Mesendoderm (in vitro differentiated cells): ENCODE results near the gene GID8.

Source experiments
- DNase-seq: peaks from one replicate; pipeline ENCODE4 v3.0.0; 2013
- H2AK5ac ChIP-seq: 2 replicates; pipeline ENCODE4 v1.6.1; 2013; ENCODE audit warnings: low read length, inconsistent platforms
- H2BK120ac ChIP-seq: 2 replicates; pipeline ENCODE4 v1.6.1; 2013; ENCODE audit warnings: low read depth, mild to moderate bottlenecking, low read length, moderate library complexity, mixed read lengths
- H2BK15ac ChIP-seq: replicated peaks from 2 replicates; pipeline ENCODE4 v1.6.1; 2013; ENCODE audit warnings: low read depth, mild to moderate bottlenecking, moderate library complexity
- H2BK5ac ChIP-seq: 2 replicates; pipeline ENCODE4 v1.6.1; 2013; ENCODE audit warnings: low read length, inconsistent platforms
- H3K18ac ChIP-seq: 2 replicates; pipeline ENCODE4 v1.6.1; 2013; ENCODE audit warnings: mild to moderate bottlenecking, low read length, mixed read lengths
- H3K23ac ChIP-seq: one replicate; pipeline ENCODE4 v1.6.1; 2013; ENCODE audit warnings: low read length
- H3K27ac ChIP-seq: 2 replicates; pipeline ENCODE4 v1.5.1; 2013; ENCODE audit warnings: low read depth, mild to moderate bottlenecking, inconsistent platforms, low read length, moderate library complexity
- H3K27me3 ChIP-seq: 2 replicates; pipeline ENCODE4 v1.6.1; 2013; ENCODE audit warnings: low read length, control low read depth, mild to moderate bottlenecking, inconsistent platforms; ENCODE audit not compliant: insufficient read depth, poor library complexity
- H3K36me3 ChIP-seq: 2 replicates; pipeline ENCODE4 v1.6.1; 2013; ENCODE audit warnings: low read length, inconsistent platforms; ENCODE audit not compliant: control insufficient read depth, insufficient read depth
- H3K4ac ChIP-seq: one replicate; pipeline ENCODE4 v1.6.1; 2013; ENCODE audit warnings: low read depth, mild to moderate bottlenecking, low read length, moderate library complexity
- H3K4me1 ChIP-seq: 2 replicates; pipeline ENCODE4 v1.6.1; 2013; ENCODE audit warnings: low read depth, low read length, inconsistent platforms; ENCODE audit not compliant: control insufficient read depth
- H3K4me2 ChIP-seq: 2 replicates; pipeline ENCODE4 v1.6.1; 2013; ENCODE audit warnings: low read length
- H3K4me3 ChIP-seq: 2 replicates; pipeline ENCODE4 v1.5.1; 2013; ENCODE audit warnings: mild to moderate bottlenecking, low read length
- H3K56ac ChIP-seq: one replicate; pipeline ENCODE4 v1.6.1; 2013; ENCODE audit warnings: low read length
- H3K79me1 ChIP-seq: 2 replicates; pipeline ENCODE4 v1.6.1; 2013; ENCODE audit warnings: low read length, inconsistent platforms
- H3K79me2 ChIP-seq: 2 replicates; pipeline ENCODE4 v1.6.1; 2013; ENCODE audit warnings: mild to moderate bottlenecking, low read length; ENCODE audit not compliant: control insufficient read depth, insufficient read depth
- H3K9ac ChIP-seq: 2 replicates; pipeline ENCODE4 v1.6.1; 2013; ENCODE audit warnings: low read length, inconsistent platforms
- H4K5ac ChIP-seq: one replicate; pipeline ENCODE4 v1.6.1; 2013; ENCODE audit warnings: low read length
- H4K8ac ChIP-seq: one replicate; pipeline ENCODE4 v1.6.1; 2013; ENCODE audit warnings: low read depth, mild to moderate bottlenecking, control low read depth, low read length, moderate library complexity
- WGBS: extraction: QIAGEN DNeasy Blood & Tissue Kit; methylation state at CpG from one replicate; pipeline ENCODE4 v1.1.7; 2013; ENCODE audit warnings: low lambda C conversion rate, missing lambda C conversion rate; ENCODE audit not compliant: insufficient coverage; ENCODE audit errors: extremely low coverage; 5-methylcytosine and 5-hydroxymethylcytosine counted together

Gene GID8

GRCh38 chr20:62951896-62952372, 14.0 kb downstream of the GID8 start:
- Histone ChIP-seq H3K56ac (peak overlapping the region; percentile 91), H3K4me1 (peaks cover 5% of the 10 kb centered on the region), H2BK5ac (no peak overlapping the region), H2AK5ac (no peak overlapping the region), H3K36me3 (peaks cover 8% of the 10 kb centered on the region), H3K9ac (peak overlapping the region; percentile 84), H3K27ac (no peak overlapping the region), H3K79me1 (peaks cover 17% of the 10 kb centered on the region), H4K5ac (no peak overlapping the region), H2BK15ac (no peak overlapping the region), H3K4me2 (peak overlapping the region; percentile 70), H3K4ac (no peak overlapping the region), H3K4me3 (no peak overlapping the region), H4K8ac (no peak overlapping the region), H3K27me3 (no peaks in the 10 kb centered on the region), H3K23ac (no peak overlapping the region), H2BK120ac (no peak overlapping the region), H3K79me2 (peaks cover 5% of the 10 kb centered on the region), H3K18ac (no peak overlapping the region)
- no peak for DNase-seq
- no CpG with 5 or more reads among the region's 8 CpGs for WGBS

- Histone ChIP-seq H3K23ac (peak within 1 kb of the TSS; percentile 1), H2BK15ac (no peak within 1 kb of the TSS), H3K4me2 (peak within 1 kb of the TSS; percentile 80), H2BK120ac (no peak within 1 kb of the TSS), H3K56ac (peak within 1 kb of the TSS; percentile 91), H3K27me3 (no peaks in the 10 kb centered on the region), H4K5ac (no peak within 1 kb of the TSS), H3K4me1 (peaks cover 5% of the 10 kb centered on the region), H3K79me2 (peaks cover 5% of the 10 kb centered on the region), H3K18ac (peak within 1 kb of the TSS; percentile 40), H2AK5ac (peak within 1 kb of the TSS; percentile 88), H2BK5ac (no peak within 1 kb of the TSS), H4K8ac (no peak within 1 kb of the TSS), H3K36me3 (peaks cover 8% of the 10 kb centered on the region), H3K79me1 (peaks cover 14% of the 10 kb centered on the region), H3K27ac (no peak within 1 kb of the TSS), H3K4me3 (peak within 1 kb of the TSS; percentile 41), H3K9ac (peak within 1 kb of the TSS; percentile 84), H3K4ac (peak within 1 kb of the TSS; percentile 50)
- no CpG with 5 or more reads among the region's 37 CpGs for WGBS
- DNase-seq: peak; percentile 87
Measured at GRCh38 chr20:62952373-62952967, 14.5 kb downstream of the GID8 start, which contains the start of gene SLC17A9. SLC17A9 (plus strand) TSS chr20:62952709; CDS start chr20:62952831, 122 bp downstream.

GRCh38 chr20:62952968-62953838, 15.3 kb downstream of the GID8 start:
- Histone ChIP-seq H4K5ac (no peak overlapping the region), H3K4me2 (peak overlapping the region; percentile 80), H2BK5ac (no peak overlapping the region), H3K36me3 (peaks cover 10% of the 10 kb centered on the region), H3K56ac (peak overlapping the region; percentile 88), H3K4ac (peak overlapping the region; percentile 50), H3K4me1 (peaks cover 5% of the 10 kb centered on the region), H3K23ac (peak overlapping the region; percentile 1), H2BK15ac (no peak overlapping the region), H3K27me3 (no peaks in the 10 kb centered on the region), H3K27ac (no peak overlapping the region), H3K4me3 (peak overlapping the region; percentile 41), H4K8ac (no peak overlapping the region), H3K9ac (peak overlapping the region; percentile 64), H2AK5ac (peak overlapping the region; percentile 88), H3K79me2 (no peaks in the 10 kb centered on the region), H3K79me1 (peaks cover 9% of the 10 kb centered on the region), H2BK120ac (no peak overlapping the region), H3K18ac (peak overlapping the region; percentile 40)
- WGBS: no CpG with 5 or more reads among the region's 19 CpGs
- DNase-seq: peak; percentile 47

GRCh38 chr20:62953839-62954703, 16.1 kb downstream of the GID8 start:
- peak overlapping the region; percentile 12 for H3K4me3 ChIP-seq

GRCh38 chr20:62955519-62956386, 17.8 kb downstream of the GID8 start:
- no CpG with 5 or more reads among the region's 23 CpGs for WGBS
- H3K79me1 ChIP-seq: peaks cover 5% of the 10 kb centered on the region
- H4K5ac ChIP-seq: no peak overlapping the region
- peak overlapping the region; percentile 42 for H3K56ac ChIP-seq
- H3K4me1 ChIP-seq: peaks cover 5% of the 10 kb centered on the region
- no peak overlapping the region for H2BK5ac ChIP-seq
- no peak overlapping the region for H3K4ac ChIP-seq
- DNase-seq: no peak
- no peak overlapping the region for H3K23ac ChIP-seq
- H2AK5ac ChIP-seq: no peak overlapping the region
- H3K4me2 ChIP-seq: no peak overlapping the region
- H2BK120ac ChIP-seq: no peak overlapping the region
- peaks cover 4% of the 10 kb centered on the region for H3K36me3 ChIP-seq
- H3K27me3 ChIP-seq: no peaks in the 10 kb centered on the region
- peak overlapping the region; percentile 11 for H3K9ac ChIP-seq
- H4K8ac ChIP-seq: no peak overlapping the region
- H3K4me3 ChIP-seq: no peak overlapping the region
- no peak overlapping the region for H3K18ac ChIP-seq
- H2BK15ac ChIP-seq: no peak overlapping the region
- no peak overlapping the region for H3K27ac ChIP-seq
- no peaks in the 10 kb centered on the region for H3K79me2 ChIP-seq

More at GRCh38 chr20:62953839-62954703, 16.1 kb downstream of the GID8 start:
- Histone ChIP-seq H3K36me3 (peaks cover 8% of the 10 kb centered on the region), H2BK120ac (no peak overlapping the region), H3K9ac (peak overlapping the region; percentile 64), H3K27ac (no peak overlapping the region), H3K27me3 (no peaks in the 10 kb centered on the region), H4K8ac (no peak overlapping the region), H2BK15ac (no peak overlapping the region), H4K5ac (no peak overlapping the region), H3K4me2 (peak overlapping the region; percentile 80), H3K23ac (peak overlapping the region; percentile 66), H3K4me1 (peaks cover 5% of the 10 kb centered on the region), H3K18ac (peak overlapping the region; percentile 15), H3K56ac (peak overlapping the region; percentile 88), H3K79me1 (peaks cover 5% of the 10 kb centered on the region), H3K4ac (no peak overlapping the region), H2BK5ac (no peak overlapping the region), H2AK5ac (peak overlapping the region; percentile 66), H3K79me2 (no peaks in the 10 kb centered on the region)
- peak; percentile 69 for DNase-seq
- WGBS: no CpG with 5 or more reads among the region's 32 CpGs
